GM18861 (cell line): Measurements from ENCODE around the gene TM4SF18.

Experiments
- ATAC-seq: cut with Tn5 transposase; IDR thresholded peaks from one replicate; pipeline ENCODE4 v1.9.1; 2021; ENCODE audit not compliant: unreplicated experiment

The TM4SF18 gene

GRCh38 chr3:149331396-149331795 is 2.0 kb downstream of the TM4SF18 start:
- no peak for ATAC-seq

DNA sequence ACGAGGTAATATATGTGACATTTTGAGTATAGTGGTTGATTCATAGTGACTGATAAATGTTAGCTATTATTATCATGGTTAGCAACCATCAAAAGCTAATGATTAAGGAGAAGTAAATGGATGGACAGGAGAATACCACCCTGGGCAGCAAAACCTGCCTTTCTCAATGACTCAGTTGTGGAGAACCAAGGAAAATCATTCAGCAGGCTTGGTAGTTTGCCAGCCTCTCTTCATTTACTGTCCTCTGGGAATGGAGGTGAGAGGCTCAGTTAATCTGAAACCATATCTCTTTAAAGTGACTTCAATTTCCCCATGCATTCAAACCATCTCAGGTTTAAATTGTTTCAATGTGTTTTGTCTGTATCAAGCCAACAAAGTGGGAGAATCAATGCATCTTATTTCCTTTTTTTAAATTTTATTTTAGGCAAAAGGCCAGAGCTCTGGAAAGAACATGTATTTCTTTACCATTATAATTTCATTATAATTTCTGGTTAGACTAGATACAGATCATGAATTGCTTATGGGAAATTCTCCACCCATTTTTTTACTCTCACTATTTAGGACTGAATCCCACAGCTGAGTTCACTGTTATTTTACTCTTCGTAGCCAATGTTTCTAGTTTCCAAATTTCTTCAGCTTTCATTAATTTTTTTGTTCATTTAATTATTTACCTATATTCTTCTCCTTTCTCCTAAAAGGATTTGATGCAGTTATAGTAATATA is 2.7 kb downstream of the TM4SF18 start:
- ATAC-seq = no peak

GRCh38 chr3:149327156-149327555 is 6.3 kb downstream of the TM4SF18 start:
- ATAC-seq = no peak

DNA sequence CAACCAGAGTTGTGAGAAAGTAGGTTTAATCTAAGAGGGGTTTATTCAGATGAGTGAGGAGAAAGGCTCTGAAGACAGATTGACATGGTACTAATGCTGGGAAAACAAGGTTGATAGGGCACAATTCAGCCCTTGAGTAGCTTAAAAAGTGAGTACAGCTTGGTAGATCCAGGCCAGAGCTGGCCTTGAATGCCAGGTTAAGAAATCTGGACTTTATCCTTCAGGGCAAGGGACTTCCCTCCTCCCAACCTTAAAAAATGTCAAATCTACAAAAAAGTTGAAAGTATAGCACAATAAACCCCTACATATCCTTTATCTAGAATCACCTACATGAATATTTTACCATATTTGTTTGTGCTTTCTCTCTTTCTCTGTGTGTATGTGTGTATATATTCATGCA is 7.9 kb downstream of the TM4SF18 start:
- no peak for ATAC-seq

GRCh38 chr3:149324332-149324731 is 9.1 kb downstream of the TM4SF18 start:
- no peak for ATAC-seq

- ATAC-seq = no peak
Measured at GRCh38 chr3:149321640-149322039, 11.8 kb downstream of the TM4SF18 start.

DNA sequence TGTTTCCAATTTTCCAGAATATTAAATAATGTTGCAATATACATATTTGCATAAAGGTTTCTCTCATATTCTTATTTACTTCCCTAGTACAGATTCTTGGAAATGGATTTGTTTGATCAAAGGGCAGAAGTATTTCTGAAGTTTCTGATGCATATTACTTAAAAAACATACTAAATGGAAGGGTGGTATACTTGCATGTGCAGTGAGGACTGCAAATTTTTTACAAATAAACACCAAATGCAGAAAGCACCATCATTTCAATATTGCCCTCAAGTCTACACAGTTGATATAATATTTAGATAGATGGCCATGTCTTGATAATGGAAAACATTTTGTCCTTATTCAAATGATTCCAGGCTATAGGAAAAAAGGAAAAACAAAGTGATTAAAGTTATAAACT is 12.3 kb downstream of the TM4SF18 start:
- no peak for ATAC-seq

- no peak for ATAC-seq
Measured at GRCh38 chr3:149319750-149320149, 13.7 kb downstream of the TM4SF18 start.

GRCh38 chr3:149317072-149317471 is 16.4 kb downstream of the TM4SF18 start:
- no peak for ATAC-seq

DNA sequence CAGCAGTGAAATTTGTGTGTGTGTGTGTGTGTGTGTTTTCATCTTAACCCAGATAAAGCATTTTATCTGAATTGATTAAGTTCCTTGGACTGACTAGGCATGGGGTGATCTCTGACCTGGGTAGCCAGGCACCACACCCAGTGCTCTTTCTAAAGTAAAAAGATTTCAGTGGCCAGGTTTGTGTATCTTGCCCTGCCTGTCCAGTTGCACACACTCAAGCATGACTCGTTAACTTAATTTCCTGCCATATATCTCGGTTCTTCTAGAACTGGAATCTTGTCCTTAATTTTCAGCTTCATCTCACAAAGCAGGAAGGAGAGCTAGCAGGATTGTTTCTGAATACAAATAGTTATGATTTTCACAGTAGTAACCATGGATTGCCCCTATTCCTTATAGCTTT is 17.0 kb downstream of the TM4SF18 start:
- no peak for ATAC-seq

DNA sequence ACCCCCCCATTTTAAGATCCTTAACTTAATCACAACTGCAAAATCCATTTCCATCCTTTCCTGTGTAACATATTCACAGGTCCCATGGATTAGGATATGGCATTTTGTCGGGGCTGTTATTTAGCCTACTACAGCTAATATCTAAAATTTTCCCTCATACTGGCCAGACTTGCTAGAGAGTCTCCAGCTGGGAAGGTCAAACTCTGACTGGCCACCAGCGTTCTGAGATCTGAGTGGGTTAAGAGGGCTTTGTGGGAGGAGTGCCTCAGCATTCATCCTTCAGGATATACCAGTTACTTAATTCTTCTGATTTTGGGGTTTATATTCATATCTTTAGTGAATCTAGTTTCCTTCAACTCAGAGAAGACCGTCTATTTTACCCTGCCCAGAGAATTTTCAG is 17.7 kb downstream of the TM4SF18 start:
- no peak for ATAC-seq

- no peak for ATAC-seq
Measured at GRCh38 chr3:149314807-149315578, 18.4 kb downstream of the TM4SF18 start.

DNA sequence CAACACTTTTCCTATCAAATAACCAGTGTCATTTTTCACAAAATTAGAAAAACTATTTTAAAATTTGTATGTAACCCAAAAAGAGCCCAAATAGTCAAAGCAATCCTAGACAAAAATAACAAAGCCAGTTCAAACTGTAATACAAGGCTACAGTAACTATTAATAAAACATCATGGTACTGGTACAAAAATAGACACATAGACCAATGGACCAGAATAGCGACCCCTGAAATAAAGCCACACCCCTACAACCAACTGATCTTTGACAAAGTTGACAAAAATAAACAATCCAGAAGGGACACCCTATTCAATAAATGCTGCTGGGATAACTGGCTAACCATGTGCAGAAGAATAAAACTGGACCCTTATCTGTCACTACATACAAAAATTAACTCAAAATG is 19.9 kb downstream of the TM4SF18 start:
- ATAC-seq = no peak

GRCh38 chr3:149310796-149311534 is 22.5 kb downstream of the TM4SF18 start:
- ATAC-seq = no peak

DNA sequence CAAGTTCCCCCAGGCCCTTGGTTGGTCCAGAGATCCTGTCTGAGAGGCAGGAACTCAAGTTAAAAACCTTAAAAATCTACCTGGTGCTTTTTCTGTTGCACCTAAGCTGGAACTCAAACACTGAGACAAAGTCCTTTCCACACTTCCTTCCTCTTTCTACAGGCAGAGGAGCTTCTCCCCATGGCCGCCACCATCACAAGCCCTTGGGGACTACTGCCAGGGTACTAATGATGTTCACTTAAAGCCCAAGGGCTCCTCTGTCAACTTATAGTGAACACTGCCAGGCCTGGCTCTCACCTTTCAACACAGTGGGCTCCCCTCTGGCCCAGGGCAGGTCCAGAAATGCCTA is 26.0 kb downstream of the TM4SF18 start:
- ATAC-seq = no peak

GRCh38 chr3:149306751-149307434 is 26.5 kb downstream of the TM4SF18 start:
- ATAC-seq = no peak

GRCh38 chr3:149305376-149305775 is 28.1 kb downstream of the TM4SF18 start:
- ATAC-seq = no peak

GRCh38 chr3:149299938-149300801 is 33.3 kb downstream of the TM4SF18 start:
- ATAC-seq = no peak

GRCh38 chr3:149296972-149297371 is 36.5 kb downstream of the TM4SF18 start:
- no peak for ATAC-seq

- ATAC-seq = no peak
Measured at GRCh38 chr3:149292666-149293065, 40.8 kb downstream of the TM4SF18 start.
